ENCODE data around the gene CCDC50.

DNA sequence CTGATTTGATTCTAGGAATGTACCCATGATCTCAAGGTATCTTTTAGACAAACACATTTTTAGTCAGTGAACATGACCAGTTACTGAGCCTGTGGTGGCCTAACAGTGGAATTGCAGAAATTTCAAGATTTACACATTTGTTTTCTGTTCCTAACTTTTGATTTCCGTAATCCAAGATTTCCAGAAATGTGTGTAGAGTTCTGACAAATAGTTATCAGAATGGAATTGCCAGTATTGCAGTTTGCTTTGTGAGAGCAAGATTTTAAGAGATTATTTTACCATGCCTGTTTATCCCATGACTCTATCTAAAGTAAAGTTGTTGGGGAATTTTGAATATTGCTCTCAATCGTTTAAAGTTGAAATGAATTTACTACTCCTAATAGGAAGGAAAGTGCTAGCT, 12.8 kb downstream of the CCDC50 start:
- no peak for TF ChIP-seq EZH2 (IDR thresholded peaks at IDR 0.05; ENCODE audit: low read depth)
- TF ChIP-seq, protein P1, sequence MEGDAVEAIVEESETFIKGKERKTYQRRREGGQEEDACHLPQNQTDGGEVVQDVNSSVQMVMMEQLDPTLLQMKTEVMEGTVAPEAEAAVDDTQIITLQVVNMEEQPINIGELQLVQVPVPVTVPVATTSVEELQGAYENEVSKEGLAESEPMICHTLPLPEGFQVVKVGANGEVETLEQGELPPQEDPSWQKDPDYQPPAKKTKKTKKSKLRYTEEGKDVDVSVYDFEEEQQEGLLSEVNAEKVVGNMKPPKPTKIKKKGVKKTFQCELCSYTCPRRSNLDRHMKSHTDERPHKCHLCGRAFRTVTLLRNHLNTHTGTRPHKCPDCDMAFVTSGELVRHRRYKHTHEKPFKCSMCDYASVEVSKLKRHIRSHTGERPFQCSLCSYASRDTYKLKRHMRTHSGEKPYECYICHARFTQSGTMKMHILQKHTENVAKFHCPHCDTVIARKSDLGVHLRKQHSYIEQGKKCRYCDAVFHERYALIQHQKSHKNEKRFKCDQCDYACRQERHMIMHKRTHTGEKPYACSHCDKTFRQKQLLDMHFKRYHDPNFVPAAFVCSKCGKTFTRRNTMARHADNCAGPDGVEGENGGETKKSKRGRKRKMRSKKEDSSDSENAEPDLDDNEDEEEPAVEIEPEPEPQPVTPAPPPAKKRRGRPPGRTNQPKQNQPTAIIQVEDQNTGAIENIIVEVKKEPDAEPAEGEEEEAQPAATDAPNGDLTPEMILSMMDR (conservative IDR thresholded peaks at IDR 0.05): no peak

All from PC-9 (cell line).